Measurements from ENCODE around the gene SMTN. TPM values are rescaled to one million over a fixed set of nuclear protein-coding genes. Genes with fewer than 3 reads are reported as not detected.

SMTN gene
- total and polyA plus RNA-seq, 2 donors (not counting 3 experiments of a cell fraction or from before 2014, with no cell fraction given) = 59.0 to 197 TPM

DNA sequence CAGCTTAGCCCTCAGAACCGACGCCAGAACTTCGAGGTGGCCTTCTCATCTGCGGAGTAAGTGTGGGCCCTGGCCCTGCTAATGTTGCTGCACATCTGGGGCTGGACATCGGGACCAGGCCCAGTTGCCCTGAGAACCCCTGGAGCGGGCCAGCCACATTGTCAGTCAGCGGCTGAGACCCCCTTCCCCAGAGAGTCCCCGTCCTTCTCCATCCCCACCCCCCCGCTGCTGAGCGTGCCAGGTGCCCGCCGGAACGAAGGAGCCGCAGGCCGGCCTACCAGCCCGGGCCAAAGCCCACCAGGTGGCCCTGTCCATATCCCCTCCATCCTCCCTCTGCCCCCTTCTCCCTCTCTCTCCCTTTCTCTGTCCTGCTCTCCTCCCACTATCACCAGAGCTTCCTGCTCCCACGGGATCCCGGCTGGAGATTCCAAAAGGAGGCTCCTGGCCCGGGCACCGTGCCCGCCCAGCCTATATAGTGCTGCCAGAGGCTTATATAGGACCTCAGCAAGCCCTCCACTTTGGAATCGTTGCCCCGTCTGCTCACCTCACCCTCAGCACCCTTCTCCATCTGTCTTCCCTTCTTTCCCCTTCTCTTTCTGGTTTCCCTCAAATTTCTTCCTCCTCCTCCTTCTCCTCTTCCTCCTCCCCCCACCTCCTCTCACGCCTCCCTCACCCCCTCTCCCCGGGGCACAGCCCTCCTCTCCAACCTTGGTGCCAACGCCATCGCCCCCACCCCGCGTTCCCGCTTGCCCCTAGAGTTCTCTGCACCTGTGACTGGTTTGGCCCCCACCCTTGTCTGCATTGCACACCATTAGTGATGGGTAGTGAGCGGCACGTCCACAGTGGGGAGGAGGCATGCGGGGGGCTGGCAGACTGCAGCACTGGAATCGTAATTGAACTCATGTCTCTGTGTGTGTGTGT, 19.0 kb downstream of the SMTN start:
- no peak overlapping the region for H3K9ac ChIP-seq (replicated peaks; ENCODE audit: extremely low read depth, insufficient read depth, low read length)
- no peaks in the 10 kb centered on the region for H3K9me1 ChIP-seq (replicated peaks; ENCODE audit: control insufficient read depth, extremely low read depth, insufficient read depth, low read length)
- FAIRE-seq (no peak), DNase-seq (ENCODE audit: low read depth, low spot score) (no peak)
- CTCF ChIA-PET = no interaction called here
- no peaks in the 10 kb centered on the region for H3K9me3 ChIP-seq (replicated peaks; ENCODE audit: control insufficient read depth, insufficient read depth, low read length)
- TF ChIP-seq JUN (IDR thresholded peaks at IDR 0.05; ENCODE audit: borderline replicate concordance, insufficient read depth, insufficient read length, low read depth) (no peak), POLR2AphosphoS5 (IDR thresholded peaks at IDR 0.05; ENCODE audit: insufficient read depth, low read depth, low read length) (peak; percentile 17)
- dilution Hi-C loops (cut with MboI; ENCODE audit: extremely low pct_ligation_motif_present, low sequenced_read_pairs) = no loop called here
- POLR2A ChIA-PET = no interaction called here
- no peaks in the 10 kb centered on the region for H3K4me1 ChIP-seq (ENCODE audit: control insufficient read depth, extremely low read depth, insufficient read depth, low read length)
- no peak overlapping the region for H3K27ac ChIP-seq (ENCODE audit: insufficient read depth, low read depth, low read length)
- peaks cover 27 to 59% of the 10 kb centered on the region in 2 experiments for H3K36me3 ChIP-seq (ENCODE audit: control insufficient read depth in 2 of 2, extremely low read depth in 1 of 2, insufficient read depth in 2 of 2, low read length in 2 of 2)
- no peak overlapping the region for H3K4me3 ChIP-seq (replicated peaks in 1 of 3; ENCODE audit: insufficient read depth in 1 of 3, low read depth in 1 of 3, low read length in 3 of 3)
- no peak overlapping the region for H3K4me2 ChIP-seq (ENCODE audit: insufficient read depth, low read length)
- H4K20me1 ChIP-seq (replicated peaks; ENCODE audit: control insufficient read depth, extremely low read depth, insufficient read depth, low read length) = no peaks in the 10 kb centered on the region
- no peak overlapping the region for H2AFZ ChIP-seq (ENCODE audit: low read depth, low read length)
- no peaks in the 10 kb centered on the region for H3K79me2 ChIP-seq (ENCODE audit: control insufficient read depth, insufficient read depth, low read length)
- H3K27me3 ChIP-seq (ENCODE audit: control insufficient read depth in 2 of 2, insufficient read depth in 2 of 2, low read length in 2 of 2) = no peaks in the 10 kb centered on the region
- intact Hi-C loops (cut with micrococcal nuclease) = no loop called here
- no TSS peak for BruUV-seq (replicated peaks)

GRCh38 chr22:31100762-31101525, 19.8 kb downstream of the SMTN start:
- no peaks in the 10 kb centered on the region for H3K4me1 ChIP-seq (ENCODE audit: control insufficient read depth, extremely low read depth, insufficient read depth, low read length)
- intact Hi-C loops (cut with micrococcal nuclease) (no loop called here), dilution Hi-C loops (cut with MboI; ENCODE audit: extremely low pct_ligation_motif_present, low sequenced_read_pairs) (no loop called here)
- H3K79me2 ChIP-seq (ENCODE audit: control insufficient read depth, insufficient read depth, low read length) = no peaks in the 10 kb centered on the region
- H2AFZ ChIP-seq (ENCODE audit: low read depth, low read length) = no peak overlapping the region
- no peak for DNase-seq (ENCODE audit: low read depth, low spot score)
- H4K20me1 ChIP-seq (replicated peaks; ENCODE audit: control insufficient read depth, extremely low read depth, insufficient read depth, low read length) = no peaks in the 10 kb centered on the region
- no peaks in the 10 kb centered on the region for H3K9me3 ChIP-seq (replicated peaks; ENCODE audit: control insufficient read depth, insufficient read depth, low read length)
- peaks cover 27 to 51% of the 10 kb centered on the region in 2 experiments for H3K36me3 ChIP-seq (ENCODE audit: control insufficient read depth in 2 of 2, extremely low read depth in 1 of 2, insufficient read depth in 2 of 2, low read length in 2 of 2)
- no peaks in the 10 kb centered on the region for H3K9me1 ChIP-seq (replicated peaks; ENCODE audit: control insufficient read depth, extremely low read depth, insufficient read depth, low read length)
- TF ChIP-seq GATA2 (IDR thresholded peaks at IDR 0.05; ENCODE audit: insufficient read depth, insufficient read length, low read depth, low read length) (no peak), MAX (IDR thresholded peaks at IDR 0.05; ENCODE audit: insufficient read depth, insufficient read length) (no peak), MYC (IDR thresholded peaks at IDR 0.05; ENCODE audit: low read depth, low read length) (no peak), EZH2 (IDR thresholded peaks at IDR 0.05; ENCODE audit: borderline replicate concordance, low read depth, low read length, severe bottlenecking) (no peak), POLR2AphosphoS5 (IDR thresholded peaks at IDR 0.05; ENCODE audit: insufficient read depth, low read depth, low read length) (no peak), FOS (IDR thresholded peaks at IDR 0.05; ENCODE audit: borderline replicate concordance, insufficient read depth, low read length) (no peak), CTCF (IDR thresholded peaks at IDR 0.05; ENCODE audit: extremely low read depth in 1 of 2, insufficient read depth in 1 of 2, low read depth in 1 of 2, low read length in 2 of 2) (no peak), JUN (IDR thresholded peaks at IDR 0.05; ENCODE audit: borderline replicate concordance, insufficient read depth, insufficient read length, low read depth) (no peak), POLR2A (IDR thresholded peaks at IDR 0.05; ENCODE audit: low read depth, low read length) (no peak)
- no peak for FAIRE-seq
- no peaks in the 10 kb centered on the region for H3K27me3 ChIP-seq (ENCODE audit: control insufficient read depth in 2 of 2, insufficient read depth in 2 of 2, low read length in 2 of 2)
- H3K4me2 ChIP-seq (ENCODE audit: insufficient read depth, low read length) = no peak overlapping the region
- CTCF ChIA-PET = interaction anchor here (0.6 to 1.7 kb wide), 2 partner anchors 16 to 49 kb away, joined by 5 to 6 read pairs; no protein-coding TSS in a partner anchor
- no peak overlapping the region for H3K27ac ChIP-seq (ENCODE audit: insufficient read depth, low read depth, low read length)
- H3K4me3 ChIP-seq (replicated peaks in 1 of 3; ENCODE audit: insufficient read depth in 1 of 3, low read depth in 1 of 3, low read length in 3 of 3) = no peak overlapping the region
- BruUV-seq (replicated peaks) = no TSS peak
- H3K9ac ChIP-seq (replicated peaks; ENCODE audit: extremely low read depth, insufficient read depth, low read length) = no peak overlapping the region
- POLR2A ChIA-PET = no interaction called here
